CD4-positive, alpha-beta T cell (primary cell): ENCODE data around the gene SPATA19. TPM values are rescaled to one million over a fixed set of nuclear protein-coding genes. Genes with fewer than 3 reads are reported as not detected.
"Not testable (repeated sequence)": the region's sequence is repeated elsewhere in the genome, so short reads cannot be mapped to it uniquely, and the experiment has no call there.

ENCODE experiments used
- ATAC-seq: fragments of 200-7000 bp; cut with Tn5 transposase; one replicate; pipeline ENCODE4 v1.10.0; 2022; ENCODE audit warnings: mild to moderate bottlenecking; ENCODE audit not compliant: poor library complexity
- CTCF ChIA-PET: fragments of 350-600 bp; sonication (Branson Sonifier 250); formaldehyde crosslinking; loops from one replicate; lab custom pipeline; 2021; ENCODE audit warnings: antibody characterized with exemption, inconsistent platforms; lab: Charles Lee
- POLR2A ChIA-PET: fragments of 350-600 bp; sonication (Branson Sonifier 250); formaldehyde crosslinking; loops from one replicate; lab custom pipeline; 2021; ENCODE audit warnings: antibody characterized with exemption, inconsistent platforms; lab: Charles Lee
- DNase-seq, 14 experiments: peaks; one replicate each; pipeline ENCODE4 v3.0.0-alpha.2; 2013 to 2020; ENCODE audit warnings: mixed read lengths in 2 of 14
- H3K27ac ChIP-seq, 2 donors: one replicate each; pipeline versions ENCODE4 v1.5.1 to v1.7.0; 2013; ENCODE audit warnings: low read length in 2 of 2, low read depth in 1 of 2, mild to moderate bottlenecking in 1 of 2
- H3K27me3 ChIP-seq, 2 experiments: 1 replicate in 1 of 2; 2 replicates in 1 of 2; pipeline versions ENCODE4 v1.6.1 to v1.7.0; 2013; ENCODE audit warnings: low read length in 2 of 2, control low read depth in 1 of 2, mild to moderate bottlenecking in 1 of 2, moderate library complexity in 1 of 2; ENCODE audit not compliant: insufficient read depth in 2 of 2, control insufficient read depth in 1 of 2
- H3K36me3 ChIP-seq: one replicate; pipeline ENCODE4 v1.6.1; 2013; ENCODE audit warnings: low read length, control low read depth; ENCODE audit not compliant: insufficient read depth
- H3K4me1 ChIP-seq: one replicate; pipeline ENCODE4 v1.6.1; 2013; ENCODE audit warnings: low read length, control low read depth; ENCODE audit not compliant: insufficient read depth
- H3K4me3 ChIP-seq: one replicate; pipeline ENCODE4 v1.5.1; 2013; ENCODE audit warnings: mild to moderate bottlenecking, low read length, moderate library complexity
- H3K9me3 ChIP-seq, 2 experiments: 1 replicate in 1 of 2; 2 replicates in 1 of 2; pipeline versions ENCODE4 v1.6.1 to v1.7.0; 2013; ENCODE audit warnings: low read length in 2 of 2, mild to moderate bottlenecking in 2 of 2, control low read depth in 1 of 2, moderate library complexity in 1 of 2; ENCODE audit not compliant: control insufficient read depth in 1 of 2, insufficient read depth in 1 of 2
- H3K27ac Mint-ChIP-seq: one replicate; pipeline ENCODE4 v1.8.0; 2020; ENCODE audit warnings: mixed read lengths
- H3K27me3 Mint-ChIP-seq: one replicate; pipeline ENCODE4 v1.8.0; 2021; ENCODE audit warnings: mixed read lengths
- H3K36me3 Mint-ChIP-seq: one replicate; pipeline ENCODE4 v1.8.0; 2021; ENCODE audit warnings: low read depth, mixed read lengths
- H3K4me1 Mint-ChIP-seq: one replicate; pipeline ENCODE4 v1.8.0; 2021; ENCODE audit warnings: low read depth, mixed read lengths
- H3K4me3 Mint-ChIP-seq: one replicate; pipeline ENCODE4 v1.8.0; 2020; ENCODE audit warnings: mild to moderate bottlenecking, mixed read lengths
- H3K9me3 Mint-ChIP-seq: one replicate; pipeline ENCODE4 v1.8.0; 2020; ENCODE audit warnings: mixed read lengths
- intact Hi-C, 2 experiments: fragments of 100-400 bp; cut with DNase I in 1 of 2; cut with micrococcal nuclease in 1 of 2; formaldehyde crosslinking; loops; one replicate each; pipeline versions ENCODE4 v1.15.1 to v1.9.0; 2023 to 2025; cut with DNase I, micrococcal nuclease
- total RNA-seq, 174 experiments: library from RNA in 2 of 174; stranded (reverse) in 2 of 174; gene quantifications; one replicate each; pipeline ENCODE4 v1.2.3 and lab custom pipeline; 2021 to 2026
- TF ChIP-seq, protein P1 (sequence below): fragments of 200-600 bp; IDR thresholded peaks from one replicate; pipeline ENCODE4 v1.8.0; 2022; ENCODE audit warnings: antibody characterized with exemption, mild to moderate bottlenecking

The SPATA19 gene
- total RNA-seq, 2 experiments from 2014 or later: not detected

DNA sequence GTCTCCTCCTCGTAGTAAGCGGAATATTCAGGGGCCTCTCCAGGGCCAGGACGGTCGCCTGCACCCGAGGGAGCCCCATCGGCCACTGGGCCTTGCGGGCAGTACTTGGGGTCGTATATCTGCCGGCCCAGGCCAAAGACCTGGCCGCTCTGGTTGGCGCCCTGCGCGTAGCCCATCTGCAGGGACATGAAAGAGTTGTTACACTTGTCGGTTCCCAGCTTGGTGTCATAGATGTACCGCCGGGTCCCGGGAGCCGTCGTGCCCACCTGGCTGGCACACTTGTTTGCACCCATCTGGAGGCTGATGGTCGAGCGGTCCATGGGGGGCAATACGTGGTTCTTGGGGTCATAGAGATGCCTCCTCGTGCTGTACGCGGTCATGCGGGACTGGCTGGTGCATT is 19.4 kb upstream of the SPATA19 start:
- DNase-seq: no peak
- Histone ChIP-seq H3K4me1 (no peaks in the 10 kb centered on the region), H3K9me3 (peaks cover 0 to 16% of the 10 kb centered on the region in 2 experiments), H3K27me3 (peaks cover 0 to 4% of the 10 kb centered on the region in 2 experiments), H3K27ac (no peak overlapping the region), H3K4me3 (no peak overlapping the region), H3K36me3 (no peaks in the 10 kb centered on the region)
- Mint-ChIP-seq H3K36me3 (no peaks in the 10 kb centered on the region), H3K4me1 (no peaks in the 10 kb centered on the region), H3K27ac (no peak overlapping the region), H3K9me3 (no peaks in the 10 kb centered on the region), H3K4me3 (no peak overlapping the region), H3K27me3 (peaks cover 22% of the 10 kb centered on the region)
- no peak for ATAC-seq
- ChIA-PET CTCF (no interaction called here), POLR2A (no interaction called here)
- intact Hi-C loops: no loop called here
- TF ChIP-seq, protein P1, sequence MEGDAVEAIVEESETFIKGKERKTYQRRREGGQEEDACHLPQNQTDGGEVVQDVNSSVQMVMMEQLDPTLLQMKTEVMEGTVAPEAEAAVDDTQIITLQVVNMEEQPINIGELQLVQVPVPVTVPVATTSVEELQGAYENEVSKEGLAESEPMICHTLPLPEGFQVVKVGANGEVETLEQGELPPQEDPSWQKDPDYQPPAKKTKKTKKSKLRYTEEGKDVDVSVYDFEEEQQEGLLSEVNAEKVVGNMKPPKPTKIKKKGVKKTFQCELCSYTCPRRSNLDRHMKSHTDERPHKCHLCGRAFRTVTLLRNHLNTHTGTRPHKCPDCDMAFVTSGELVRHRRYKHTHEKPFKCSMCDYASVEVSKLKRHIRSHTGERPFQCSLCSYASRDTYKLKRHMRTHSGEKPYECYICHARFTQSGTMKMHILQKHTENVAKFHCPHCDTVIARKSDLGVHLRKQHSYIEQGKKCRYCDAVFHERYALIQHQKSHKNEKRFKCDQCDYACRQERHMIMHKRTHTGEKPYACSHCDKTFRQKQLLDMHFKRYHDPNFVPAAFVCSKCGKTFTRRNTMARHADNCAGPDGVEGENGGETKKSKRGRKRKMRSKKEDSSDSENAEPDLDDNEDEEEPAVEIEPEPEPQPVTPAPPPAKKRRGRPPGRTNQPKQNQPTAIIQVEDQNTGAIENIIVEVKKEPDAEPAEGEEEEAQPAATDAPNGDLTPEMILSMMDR: no peak

DNA sequence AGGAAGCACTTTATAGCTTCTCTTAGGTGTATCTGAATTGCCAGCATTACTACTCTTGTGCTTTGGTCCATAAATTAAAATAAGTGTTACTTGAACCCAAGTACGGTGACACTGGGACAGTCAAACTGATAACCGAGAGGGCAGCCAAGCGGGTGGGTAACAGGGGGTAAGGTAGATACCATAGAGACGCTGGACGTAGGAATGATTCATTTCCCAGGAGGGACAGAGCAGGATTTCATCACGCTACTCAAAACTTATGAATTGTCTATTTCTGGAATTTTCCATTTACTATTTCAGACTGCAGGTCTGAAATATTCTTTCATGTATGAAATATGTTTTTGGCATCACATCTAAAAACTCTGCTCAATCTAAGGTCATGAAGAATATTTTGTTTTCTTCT is 14.8 kb upstream of the SPATA19 start:
- Mint-ChIP-seq H3K4me1 (no peaks in the 10 kb centered on the region), H3K9me3 (no peaks in the 10 kb centered on the region), H3K27me3 (peaks cover 48% of the 10 kb centered on the region), H3K36me3 (no peaks in the 10 kb centered on the region), H3K27ac (no peak overlapping the region), H3K4me3 (no peak overlapping the region)
- Histone ChIP-seq H3K4me3 (no peak overlapping the region), H3K9me3 (peaks cover 0 to 12% of the 10 kb centered on the region in 2 experiments), H3K36me3 (no peaks in the 10 kb centered on the region), H3K27ac (no peak overlapping the region), H3K4me1 (no peaks in the 10 kb centered on the region), H3K27me3 (peaks cover 0 to 4% of the 10 kb centered on the region in 2 experiments)
- CTCF ChIA-PET: no interaction called here
- DNase-seq: no peak
- intact Hi-C loops: no loop called here
- TF ChIP-seq, protein P1: no peak
- POLR2A ChIA-PET: no interaction called here
- ATAC-seq: no peak

DNA sequence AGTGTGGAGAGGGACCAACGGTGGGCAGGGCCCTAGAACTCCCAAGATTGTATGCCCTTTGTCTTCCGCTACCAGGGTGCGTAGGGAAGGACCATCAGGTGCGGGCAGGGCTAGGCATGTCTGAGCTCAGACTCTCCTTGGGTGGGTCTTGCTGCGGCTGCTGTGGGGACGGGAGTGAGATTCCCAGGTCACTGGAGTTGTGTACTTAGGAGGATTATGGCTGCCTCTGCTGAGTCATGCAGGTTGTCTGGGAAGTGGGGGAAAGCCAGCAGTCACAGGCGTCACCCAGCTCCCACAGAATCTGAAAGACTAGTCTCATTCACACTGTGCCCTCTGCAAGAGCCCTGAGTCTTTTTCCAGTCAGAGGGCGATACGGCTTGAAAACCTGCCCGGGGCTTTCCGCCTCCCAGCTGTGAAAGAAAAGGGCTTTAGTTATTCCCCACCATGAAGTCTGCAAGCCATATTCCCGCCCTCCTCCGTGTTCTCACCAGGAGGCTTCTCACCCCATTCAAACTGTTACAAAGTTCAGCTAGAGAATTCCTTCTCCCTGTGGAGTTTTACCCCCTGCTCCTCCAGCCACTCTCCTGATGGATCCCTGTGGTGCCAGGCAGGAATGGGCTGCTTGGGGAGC is 9.1 kb upstream of the SPATA19 start:
- H3K4me3 Mint-ChIP-seq, H3K27ac ChIP-seq, H3K4me1 Mint-ChIP-seq, H3K4me3 ChIP-seq, H3K27ac Mint-ChIP-seq, ATAC-seq, H3K9me3 ChIP-seq, POLR2A ChIA-PET, H3K36me3 Mint-ChIP-seq, H3K9me3 Mint-ChIP-seq, H3K4me1 ChIP-seq, intact Hi-C loops, H3K27me3 ChIP-seq, H3K36me3 ChIP-seq, DNase-seq, CTCF ChIA-PET: not testable (repeated sequence)
- peaks cover 62% of the 10 kb centered on the region for H3K27me3 Mint-ChIP-seq

DNA sequence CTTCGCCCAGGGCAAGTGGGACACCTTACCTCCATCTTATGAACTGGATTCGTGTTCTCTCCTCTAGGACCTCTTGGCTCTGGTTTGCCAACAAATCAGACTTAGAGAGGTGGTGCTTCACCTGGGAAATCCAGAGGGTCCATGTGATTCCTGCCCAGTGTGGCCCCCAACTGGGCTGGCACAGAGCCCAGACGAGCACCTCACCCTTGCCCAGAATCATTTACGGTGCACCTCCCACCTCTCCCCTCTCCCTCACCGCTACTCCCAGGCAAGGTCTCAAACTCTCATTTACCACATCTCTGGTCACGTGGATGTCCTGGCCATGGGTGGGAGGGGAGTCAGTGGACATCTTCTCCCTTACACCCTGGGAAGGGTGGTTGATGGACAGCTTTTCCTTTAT is 1.1 kb downstream of the SPATA19 start:
- ChIA-PET POLR2A (no interaction called here), CTCF (no interaction called here)
- intact Hi-C loops: no loop called here
- Mint-ChIP-seq H3K9me3 (peaks cover 2% of the 10 kb centered on the region), H3K4me1 (no peaks in the 10 kb centered on the region), H3K27me3 (peaks cover 23% of the 10 kb centered on the region), H3K36me3 (no peaks in the 10 kb centered on the region), H3K27ac (no peak overlapping the region), H3K4me3 (no peak overlapping the region)
- Histone ChIP-seq H3K4me1 (no peaks in the 10 kb centered on the region), H3K36me3 (no peaks in the 10 kb centered on the region), H3K27ac (no peak overlapping the region), H3K9me3 (no peaks in the 10 kb centered on the region), H3K4me3 (no peak overlapping the region), H3K27me3 (no peaks in the 10 kb centered on the region)
- DNase-seq (no peak), ATAC-seq (no peak)
- TF ChIP-seq, protein P1: no peak
